K562 (cell line): ENCODE measurements around the gene ICAM2. TPM values are rescaled to one million over a fixed set of nuclear protein-coding genes. Genes with fewer than 3 reads are reported as not detected.

ENCODE experiments used
- ATAC-seq: fragments of 200-7000 bp; cut with Tn5 transposase; 3 replicates; pipeline ENCODE4 v1.9.1; 2020; ENCODE audit warnings: moderate library complexity
- BruUV-seq: library from RNA; stranded (reverse); fragments of 400-500 nt; replicated peaks from 2 replicates; lab custom pipeline; 2021; lab: Mats Ljungman, UMichigan
- CTCF ChIA-PET: fragments of 300-600 bp; formaldehyde crosslinking; extraction: SDS; loops from one replicate; lab custom pipeline; 2021; ENCODE audit warnings: low intra/inter-chr PET ratio; lab: Yijun Ruan, JAX
- POLR2A ChIA-PET: fragments of 300-600, 350-650 bp; sonication (Branson Sonifier 250); formaldehyde crosslinking; extraction: SDS; loops from one replicate; lab custom pipeline; 2021; ENCODE audit warnings: antibody characterized with exemption, inconsistent platforms; lab: Yijun Ruan, JAX
- DNase-seq, 4 experiments: peaks; one replicate each; pipeline versions ENCODE4 v3.0.0 to v3.0.0-alpha.2; 2011 to 2018; ENCODE audit warnings: low spot score in 3 of 4, mixed read lengths in 3 of 4; ENCODE audit errors: extremely low read depth in 1 of 4
- FAIRE-seq: peaks from 2 replicates; lab custom pipeline; 2011; peaks lifted over from hg19 to GRCh38; lab: Jason Lieb, UNC
- H2AFZ ChIP-seq: 2 replicates; pipeline ENCODE4 v1.6.0; 2011; ENCODE audit warnings: low read depth, low read length, control low read depth, inconsistent platforms
- H3K27ac ChIP-seq: fragments of 200-600 bp; 3 replicates; pipeline ENCODE4 v1.8.0; 2011; ENCODE audit warnings: low read depth, mild to moderate bottlenecking, control low read depth, inconsistent platforms, low read length, moderate library complexity, mixed read lengths; ENCODE audit errors: extremely low read depth
- H3K27me3 ChIP-seq, 2 experiments: fragments of 300-600 bp in 1 of 2; 2 replicates in 1 of 2; 3 replicates in 1 of 2; pipeline versions ENCODE4 v1.6.0 to v1.8.0; 2011; ENCODE audit warnings: inconsistent platforms in 2 of 2, low read length in 2 of 2, mild to moderate bottlenecking in 1 of 2, mixed read lengths in 1 of 2, moderate library complexity in 1 of 2; ENCODE audit not compliant: control insufficient read depth in 2 of 2, insufficient read depth in 2 of 2
- H3K36me3 ChIP-seq: fragments of 300-600 bp; 3 replicates; pipeline ENCODE4 v1.8.0; 2011; ENCODE audit warnings: mild to moderate bottlenecking, low read length, inconsistent platforms; ENCODE audit not compliant: control insufficient read depth, insufficient read depth
- H3K4me1 ChIP-seq, 2 experiments: fragments of 200-600 bp in 1 of 2; replicated peaks in 1 of 2; 2 replicates in 1 of 2; 3 replicates in 1 of 2; pipeline versions ENCODE4 v1.5.1 to v1.8.0; 2011; ENCODE audit warnings: inconsistent platforms in 2 of 2, low read length in 2 of 2, mild to moderate bottlenecking in 1 of 2, mixed read lengths in 1 of 2, moderate library complexity in 1 of 2; ENCODE audit not compliant: control insufficient read depth in 2 of 2, insufficient read depth in 2 of 2
- H3K4me2 ChIP-seq: 2 replicates; pipeline ENCODE4 v1.6.1; 2011; ENCODE audit warnings: low read length, control low read depth, inconsistent platforms, mixed read lengths; ENCODE audit not compliant: insufficient read depth
- H3K4me3 ChIP-seq: fragments of 200-600 bp; sonication (generic), shearing (Covaris generic); 2 replicates; pipeline ENCODE4 v1.5.1; 2016; ENCODE audit warnings: control low read depth, inconsistent platforms
- H3K79me2 ChIP-seq: fragments of 200-600 bp; 3 replicates; pipeline ENCODE4 v1.8.0; 2011; ENCODE audit warnings: low read length, inconsistent platforms; ENCODE audit not compliant: control insufficient read depth, insufficient read depth
- H3K9ac ChIP-seq, 2 experiments: 2 replicates each; pipeline versions ENCODE4 v1.6.0 to v1.6.1; 2011; ENCODE audit warnings: low read depth in 2 of 2, low read length in 2 of 2, control low read depth in 1 of 2, inconsistent platforms in 1 of 2, mild to moderate bottlenecking in 1 of 2, mixed read lengths in 1 of 2; ENCODE audit not compliant: insufficient read depth in 1 of 2
- H3K9me1 ChIP-seq: one replicate; pipeline ENCODE4 v1.6.0; 2011; ENCODE audit warnings: inconsistent platforms, mild to moderate bottlenecking, low read length, moderate library complexity; ENCODE audit not compliant: control insufficient read depth, insufficient read depth
- H3K9me3 ChIP-seq: replicated peaks from 2 replicates; pipeline ENCODE4 v1.5.1; 2011; ENCODE audit warnings: low read depth, low read length, inconsistent platforms; ENCODE audit not compliant: control insufficient read depth, insufficient read depth
- H4K20me1 ChIP-seq: replicated peaks from 2 replicates; pipeline ENCODE4 v1.6.1; 2011; ENCODE audit warnings: low read length, inconsistent platforms, mixed read lengths; ENCODE audit not compliant: control insufficient read depth, insufficient read depth
- AFF4 ChIP-seq: sonication (generic); formaldehyde crosslinking; IDR thresholded peaks from 2 replicates; pipeline ENCODE4 v1.8.0; 2023; ENCODE audit warnings: mild to moderate bottlenecking, missing genetic modification reagents
- CREBBP ChIP-seq: IDR thresholded peaks from one replicate; pipeline ENCODE4 v1.6.1; 2012; ENCODE audit warnings: low read depth, mild to moderate bottlenecking, control low read depth, inconsistent platforms, low read length
- DDX20 ChIP-seq: fragments of 450-650 bp; IDR thresholded peaks from 2 replicates; pipeline ENCODE4 v1.6.1; 2016; ENCODE audit warnings: missing genetic modification characterization, low read depth, mild to moderate bottlenecking, missing compliant biosample characterization, moderate library complexity
- DMBX1 ChIP-seq: fragments of 250-450 bp; sonication (Bioruptor Pico); IDR thresholded peaks from 2 replicates; pipeline ENCODE4 v1.8.0; 2022; ENCODE audit warnings: inconsistent platforms, mild to moderate bottlenecking, moderate library complexity, borderline replicate concordance
- ETV1 ChIP-seq: fragments of 450-650 bp; conservative IDR thresholded peaks from 2 replicates; pipeline ENCODE4 v1.6.1; 2016; ENCODE audit warnings: missing genetic modification characterization, control low read depth, low read depth, missing compliant biosample characterization
- HMBOX1 ChIP-seq: sonication (generic); IDR thresholded peaks from 2 replicates; pipeline ENCODE4 v1.6.1; 2016
- HNRNPUL1 ChIP-seq: fragments of 200-400 bp; formaldehyde crosslinking; IDR thresholded peaks from 2 replicates; pipeline ENCODE4 v1.6.1; 2017; ENCODE audit warnings: low read length
- NFIX ChIP-seq: fragments of 250-450 bp; sonication (Bioruptor Pico); IDR thresholded peaks from 2 replicates; pipeline ENCODE4 v1.4.0; 2020; ENCODE audit warnings: low read depth, mild to moderate bottlenecking, moderate library complexity
- PKNOX1 ChIP-seq: fragments of 450-650 bp; IDR thresholded peaks from 2 replicates; pipeline ENCODE4 v1.6.1; 2016
- TFE3 ChIP-seq: fragments of 450-650 bp; formaldehyde crosslinking; IDR thresholded peaks from 2 replicates; pipeline ENCODE4 v1.4.0; 2020; ENCODE audit warnings: mild to moderate bottlenecking, mixed read lengths
- ZBTB2 ChIP-seq: fragments of 450-650 bp; IDR thresholded peaks from 2 replicates; pipeline ENCODE4 v1.6.1; 2016; ENCODE audit warnings: antibody characterized with exemption
- WGBS: fragments of 100-300 bp; shearing (Covaris generic); methylation state at CpG from one replicate; pipeline ENCODE4 v1.1.6; 2016; ENCODE audit warnings: low coverage, mixed read lengths; ENCODE audit not compliant: insufficient coverage; ENCODE audit errors: missing lambda C conversion rate; 5-methylcytosine and 5-hydroxymethylcytosine counted together
- in situ Hi-C: fragments of 300-500 bp; cut with MboI; formaldehyde crosslinking; loops from 4 replicates; pipeline ENCODE4 v1.15.0; 2018; ENCODE audit warnings: inconsistent platforms, mixed read lengths
- intact Hi-C: fragments of 100-400 bp; cut with micrococcal nuclease; formaldehyde crosslinking; loops from 2 replicates; pipeline ENCODE4 v1.14.2; 2022
- polyA plus RNA-seq, 8 experiments: library from polyadenylated mRNA; depleted of rRNA in 4 of 8; stranded (reverse) in 5 of 8; unstranded in 3 of 8; fragments of >200 nt; fragmentation: Nextera tagmentation in 2 of 8; fragmentation: Illumina TruSeq in 1 of 8; extraction: Ambion mirVana in 2 of 8; extraction: Trizol in 1 of 8; gene quantifications; 2 replicates each; pipeline versions ENCODE4 v1.2.1 to v1.2.3, GENCODE V29; 2011 to 2014; ENCODE audit warnings: inconsistent platforms in 1 of 8, missing spikeins in 1 of 8
- total RNA-seq, 7 experiments: library from RNA; depleted of rRNA in 6 of 7; stranded (reverse); fragments of >200 nt in 6 of 7; fragmentation: Illumina TruSeq in 2 of 7; extraction: Trizol in 2 of 7; gene quantifications; 2 replicates each; pipeline versions ENCODE4 v1.2.1 to v1.2.3, GENCODE V29; 2011 to 2021; ENCODE audit warnings: low replicate concordance in 1 of 7

The ICAM2 gene
- total and polyA plus RNA-seq, 9 of the 15 experiments (the other 6 are each of a cell fraction or from before 2014, with no cell fraction given): 37.9 to 89.4 (median 60.6) TPM

- no peak for FAIRE-seq
- peaks cover 10 to 23% of the 10 kb centered on the region in 2 experiments; a peak in 4 of 5 replicates for H3K27me3 ChIP-seq
- intact Hi-C loops: no loop called here
- in situ Hi-C loops: no loop called here
- ChIA-PET CTCF (no interaction called here), POLR2A (interaction anchor here (0.6 kb wide), 1 partner anchor 483 kb away, joined by 3 read pairs; no protein-coding TSS in a partner anchor)
- no peak overlapping the region for H3K27ac ChIP-seq
- H3K9ac ChIP-seq: no peak overlapping the region
- WGBS: 23% methylated on average over 15 of the region's 18 CpGs
- H3K36me3 ChIP-seq: no peaks in the 10 kb centered on the region
- no peaks in the 10 kb centered on the region for H3K79me2 ChIP-seq
- DNase-seq: no peak
- no peaks in the 10 kb centered on the region; the same call in 1 of the 2 replicates for H3K9me3 ChIP-seq
- no TSS peak for BruUV-seq
- no peaks in the 10 kb centered on the region for H3K9me1 ChIP-seq
- H3K4me1 ChIP-seq: peaks cover 7 to 37% of the 10 kb centered on the region in 2 experiments
- H2AFZ ChIP-seq: no peak overlapping the region
- ATAC-seq: no peak
- no peaks in the 10 kb centered on the region for H4K20me1 ChIP-seq
- no peak overlapping the region for H3K4me2 ChIP-seq
- no peak overlapping the region for H3K4me3 ChIP-seq
- TF ChIP-seq HMBOX1 (no peak), NFIX (CRISPR knock-in tag) (no peak), TFE3 (no peak), ZBTB2 (no peak), PKNOX1 (no peak), ETV1 (tag) (no peak), AFF4 (CRISPR knock-in tag) (no peak), DDX20 (tag) (no peak), DMBX1 (CRISPR knock-in tag) (no peak), CREBBP (no peak), HNRNPUL1 (no peak)
Observed at GRCh38 chr17:63987221-63988126, 33.0 kb downstream of the ICAM2 start.
